ENCODE results near the gene FERMT1. TPM values are rescaled to one million over a fixed set of nuclear protein-coding genes. Genes with fewer than 3 reads are reported as not detected.

FERMT1 gene
- total RNA-seq, 1 experiment from 2014 or later = 1.3 TPM

DNA sequence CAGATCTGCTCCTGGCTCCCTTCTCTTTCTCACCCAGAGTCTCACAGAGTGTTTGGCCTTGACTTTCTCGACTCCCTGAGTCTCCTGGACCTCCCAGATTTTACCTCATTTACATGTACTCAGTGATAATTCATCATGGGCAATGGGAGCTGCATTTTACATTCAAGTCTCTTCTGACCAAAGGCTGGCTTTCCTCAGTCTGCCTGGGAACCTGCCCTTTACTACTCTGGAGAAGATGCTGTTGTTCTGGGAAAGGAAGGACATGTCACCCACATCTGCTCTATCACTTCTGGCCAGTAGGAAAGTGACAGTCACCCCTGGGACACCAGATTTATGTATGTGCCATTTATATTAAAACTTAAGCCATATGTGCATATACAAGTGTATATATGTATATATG is 76.4 kb downstream of the FERMT1 start:
- CTCF ChIA-PET = no interaction called here
- no peak for TF ChIP-seq EZH2 (IDR thresholded peaks at IDR 0.05; ENCODE audit: borderline replicate concordance, low read depth, low read length, poor library complexity, severe bottlenecking)
- TF ChIP-seq, protein P1, sequence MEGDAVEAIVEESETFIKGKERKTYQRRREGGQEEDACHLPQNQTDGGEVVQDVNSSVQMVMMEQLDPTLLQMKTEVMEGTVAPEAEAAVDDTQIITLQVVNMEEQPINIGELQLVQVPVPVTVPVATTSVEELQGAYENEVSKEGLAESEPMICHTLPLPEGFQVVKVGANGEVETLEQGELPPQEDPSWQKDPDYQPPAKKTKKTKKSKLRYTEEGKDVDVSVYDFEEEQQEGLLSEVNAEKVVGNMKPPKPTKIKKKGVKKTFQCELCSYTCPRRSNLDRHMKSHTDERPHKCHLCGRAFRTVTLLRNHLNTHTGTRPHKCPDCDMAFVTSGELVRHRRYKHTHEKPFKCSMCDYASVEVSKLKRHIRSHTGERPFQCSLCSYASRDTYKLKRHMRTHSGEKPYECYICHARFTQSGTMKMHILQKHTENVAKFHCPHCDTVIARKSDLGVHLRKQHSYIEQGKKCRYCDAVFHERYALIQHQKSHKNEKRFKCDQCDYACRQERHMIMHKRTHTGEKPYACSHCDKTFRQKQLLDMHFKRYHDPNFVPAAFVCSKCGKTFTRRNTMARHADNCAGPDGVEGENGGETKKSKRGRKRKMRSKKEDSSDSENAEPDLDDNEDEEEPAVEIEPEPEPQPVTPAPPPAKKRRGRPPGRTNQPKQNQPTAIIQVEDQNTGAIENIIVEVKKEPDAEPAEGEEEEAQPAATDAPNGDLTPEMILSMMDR (conservative IDR thresholded peaks at IDR 0.05; ENCODE audit: low read depth, low read length) = no peak
- POLR2A ChIA-PET (ENCODE audit: low non-redundant PET) = no interaction called here
- Histone ChIP-seq H3K4me3 (ENCODE audit: low read depth, low read length, poor library complexity, severe bottlenecking) (no peak overlapping the region), H3K27ac (ENCODE audit: low read depth, low read length, poor library complexity, severe bottlenecking) (no peak overlapping the region), H3K9me3 (ENCODE audit: low read depth, low read length, poor library complexity, severe bottlenecking) (no peaks in the 10 kb centered on the region), H3K36me3 (ENCODE audit: insufficient read depth, low read length, poor library complexity, severe bottlenecking) (no peaks in the 10 kb centered on the region), H3K4me1 (ENCODE audit: insufficient read depth, low read length, poor library complexity, severe bottlenecking) (no peaks in the 10 kb centered on the region), H3K27me3 (replicated peaks; ENCODE audit: insufficient read depth, low read depth, low read length, poor library complexity) (peaks cover 5% of the 10 kb centered on the region)
- intact Hi-C loops (cut with micrococcal nuclease; ENCODE audit: unreplicated experiment) = no loop called here
- no TSS peak for BruUV-seq (replicated peaks)
- no peak for DNase-seq (ENCODE audit: low spot score)

GRCh38 chr20:6045566-6045965 is 77.3 kb downstream of the FERMT1 start:
- intact Hi-C loops (cut with micrococcal nuclease; ENCODE audit: unreplicated experiment) = no loop called here
- Histone ChIP-seq H3K36me3 (ENCODE audit: insufficient read depth, low read length, poor library complexity, severe bottlenecking) (no peaks in the 10 kb centered on the region), H3K27ac (ENCODE audit: low read depth, low read length, poor library complexity, severe bottlenecking) (no peak overlapping the region), H3K9me3 (ENCODE audit: low read depth, low read length, poor library complexity, severe bottlenecking) (no peaks in the 10 kb centered on the region), H3K4me3 (ENCODE audit: low read depth, low read length, poor library complexity, severe bottlenecking) (no peak overlapping the region), H3K27me3 (replicated peaks; ENCODE audit: insufficient read depth, low read depth, low read length, poor library complexity) (no peaks in the 10 kb centered on the region), H3K4me1 (ENCODE audit: insufficient read depth, low read length, poor library complexity, severe bottlenecking) (no peaks in the 10 kb centered on the region)
- no peak for DNase-seq (ENCODE audit: low spot score)
- POLR2A ChIA-PET (ENCODE audit: low non-redundant PET) = no interaction called here
- CTCF ChIA-PET = no interaction called here
- no peak for TF ChIP-seq EZH2 (IDR thresholded peaks at IDR 0.05; ENCODE audit: borderline replicate concordance, low read depth, low read length, poor library complexity, severe bottlenecking)
- TF ChIP-seq, protein P1 (conservative IDR thresholded peaks at IDR 0.05; ENCODE audit: low read depth, low read length) = no peak
- BruUV-seq (replicated peaks) = no TSS peak

DNA sequence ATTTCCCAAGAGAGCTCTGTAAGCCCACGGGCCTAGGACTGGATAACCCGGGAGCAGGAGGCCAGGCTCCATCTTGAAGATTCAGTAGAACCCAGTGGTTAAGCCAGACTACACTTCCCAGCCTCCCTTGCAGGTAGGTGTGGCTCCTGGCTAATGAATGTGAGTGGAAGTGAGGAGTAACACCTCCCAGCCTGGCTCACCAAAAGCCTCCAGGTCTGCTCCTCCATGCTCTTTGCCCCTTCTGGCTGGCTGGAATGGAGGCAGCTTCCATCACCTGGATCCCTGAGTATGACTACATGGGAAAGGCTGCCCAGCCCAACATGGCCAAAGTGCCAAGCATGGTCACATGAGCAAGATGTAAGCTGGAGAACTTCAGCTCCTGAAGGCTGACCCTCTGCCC is 78.7 kb downstream of the FERMT1 start:
- Histone ChIP-seq H3K4me1 (ENCODE audit: insufficient read depth, low read length, poor library complexity, severe bottlenecking) (no peaks in the 10 kb centered on the region), H3K4me3 (ENCODE audit: low read depth, low read length, poor library complexity, severe bottlenecking) (no peak overlapping the region), H3K36me3 (ENCODE audit: insufficient read depth, low read length, poor library complexity, severe bottlenecking) (peaks cover 6% of the 10 kb centered on the region), H3K27me3 (replicated peaks; ENCODE audit: insufficient read depth, low read depth, low read length, poor library complexity) (no peaks in the 10 kb centered on the region), H3K9me3 (ENCODE audit: low read depth, low read length, poor library complexity, severe bottlenecking) (no peaks in the 10 kb centered on the region), H3K27ac (ENCODE audit: low read depth, low read length, poor library complexity, severe bottlenecking) (no peak overlapping the region)
- TF ChIP-seq EZH2 (IDR thresholded peaks at IDR 0.05; ENCODE audit: borderline replicate concordance, low read depth, low read length, poor library complexity, severe bottlenecking) = no peak
- TF ChIP-seq, protein P1 (conservative IDR thresholded peaks at IDR 0.05; ENCODE audit: low read depth, low read length) = no peak
- intact Hi-C loops (cut with micrococcal nuclease; ENCODE audit: unreplicated experiment) = no loop called here
- ChIA-PET CTCF (no interaction called here), POLR2A (ENCODE audit: low non-redundant PET) (interaction anchor here (0.5 kb wide), 1 partner anchor 26 kb away, joined by 5 read pairs; no protein-coding TSS in a partner anchor)
- no TSS peak for BruUV-seq (replicated peaks)
- DNase-seq (ENCODE audit: low spot score) = no peak

Measured in A673 (cell line).